GM19035 (cell line): ENCODE data around the gene BNC2.

Experiments used
- ATAC-seq: cut with Tn5 transposase; IDR thresholded peaks from one replicate; pipeline ENCODE4 v1.9.1; 2021; ENCODE audit not compliant: unreplicated experiment

BNC2 gene

GRCh38 chr9:16817514-16817913 lies 53.0 kb downstream of the BNC2 start:
- ATAC-seq, result no peak

GRCh38 chr9:16817002-16817401 lies 53.5 kb downstream of the BNC2 start:
- ATAC-seq, result no peak

- no peak for ATAC-seq
Measured at GRCh38 chr9:16816011-16816410, 54.5 kb downstream of the BNC2 start.

- no peak for ATAC-seq
Measured at GRCh38 chr9:16815079-16815478, 55.4 kb downstream of the BNC2 start.

GRCh38 chr9:16813838-16814237 lies 56.6 kb downstream of the BNC2 start:
- no peak for ATAC-seq

GRCh38 chr9:16811987-16812685 lies 58.3 kb downstream of the BNC2 start:
- no peak for ATAC-seq

GRCh38 chr9:16809912-16810610 lies 60.4 kb downstream of the BNC2 start:
- ATAC-seq, result no peak

- ATAC-seq, result no peak
Measured at GRCh38 chr9:16806674-16807073, 63.8 kb downstream of the BNC2 start.

GRCh38 chr9:16803648-16804047 lies 66.8 kb downstream of the BNC2 start:
- no peak for ATAC-seq

GRCh38 chr9:16801871-16802466 lies 68.5 kb downstream of the BNC2 start:
- no peak for ATAC-seq

- no peak for ATAC-seq
Measured at GRCh38 chr9:16796304-16796825, 74.1 kb downstream of the BNC2 start.

GRCh38 chr9:16794871-16795639 lies 75.4 kb downstream of the BNC2 start:
- ATAC-seq, result no peak

- ATAC-seq, result no peak
Measured at GRCh38 chr9:16794103-16794502, 76.4 kb downstream of the BNC2 start.

- ATAC-seq, result no peak
Measured at GRCh38 chr9:16787724-16788123, 82.7 kb downstream of the BNC2 start.

GRCh38 chr9:16784002-16784401 lies 86.5 kb downstream of the BNC2 start:
- no peak for ATAC-seq

- no peak for ATAC-seq
Measured at GRCh38 chr9:16782490-16782889, 88.0 kb downstream of the BNC2 start.

GRCh38 chr9:16775330-16775729 lies 95.1 kb downstream of the BNC2 start:
- ATAC-seq, result no peak

GRCh38 chr9:16773617-16774016 lies 96.9 kb downstream of the BNC2 start:
- ATAC-seq, result no peak

- ATAC-seq, result no peak
Measured at GRCh38 chr9:16773116-16773515, 97.4 kb downstream of the BNC2 start.

GRCh38 chr9:16771356-16771755 lies 99.1 kb downstream of the BNC2 start:
- ATAC-seq, result no peak

GRCh38 chr9:16769291-16769690 lies 101.2 kb downstream of the BNC2 start:
- no peak for ATAC-seq
